GM12872 (cell line): ENCODE measurements around the gene OR5A1.

ENCODE experiments used
- CTCF ChIP-seq: IDR thresholded peaks from 3 replicates; pipeline ENCODE4 v1.5.1; 2011; ENCODE audit warnings: low read depth, mild to moderate bottlenecking, low read length, moderate library complexity; ENCODE audit not compliant: insufficient read depth

OR5A1 gene

DNA sequence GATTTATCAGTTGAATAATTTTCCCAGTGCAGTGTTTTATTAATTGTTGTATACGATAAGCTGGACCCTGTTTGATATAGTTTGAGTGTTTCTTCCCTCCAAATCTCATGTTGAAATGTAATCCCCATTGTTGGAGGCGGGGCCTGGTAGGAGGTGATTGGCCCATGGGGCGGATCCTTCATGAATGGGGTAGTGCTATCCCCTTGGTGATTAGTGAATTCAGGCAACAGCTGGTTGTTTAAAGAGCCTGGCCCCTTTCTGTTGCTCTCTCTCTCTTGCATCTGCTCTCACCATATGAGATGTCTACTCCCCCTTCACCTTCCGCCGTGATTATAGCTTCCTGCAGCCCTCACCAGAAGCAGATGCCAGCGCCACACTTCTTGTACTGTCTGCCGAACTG is 1.5 kb downstream of the OR5A1 start:
- no peak for TF ChIP-seq CTCF

DNA sequence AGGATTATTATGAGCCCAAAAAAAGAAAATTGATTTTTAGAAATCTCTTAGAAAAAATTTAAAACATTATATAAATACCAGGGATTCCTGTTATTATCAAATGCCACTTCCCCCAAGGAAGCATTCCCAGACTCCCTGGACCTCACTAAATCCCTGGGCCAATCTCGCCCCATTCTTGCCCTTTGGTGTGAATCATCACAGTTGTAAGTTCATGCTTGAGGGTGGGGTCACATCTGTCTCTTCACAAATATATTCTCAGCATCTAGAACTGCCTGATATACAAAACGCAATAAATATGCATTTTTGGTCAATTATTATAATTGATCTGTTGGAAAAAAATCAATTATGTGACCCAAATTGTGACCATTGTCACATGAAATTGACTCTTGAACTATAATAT is 12.2 kb downstream of the OR5A1 start:
- TF ChIP-seq CTCF: no peak

DNA sequence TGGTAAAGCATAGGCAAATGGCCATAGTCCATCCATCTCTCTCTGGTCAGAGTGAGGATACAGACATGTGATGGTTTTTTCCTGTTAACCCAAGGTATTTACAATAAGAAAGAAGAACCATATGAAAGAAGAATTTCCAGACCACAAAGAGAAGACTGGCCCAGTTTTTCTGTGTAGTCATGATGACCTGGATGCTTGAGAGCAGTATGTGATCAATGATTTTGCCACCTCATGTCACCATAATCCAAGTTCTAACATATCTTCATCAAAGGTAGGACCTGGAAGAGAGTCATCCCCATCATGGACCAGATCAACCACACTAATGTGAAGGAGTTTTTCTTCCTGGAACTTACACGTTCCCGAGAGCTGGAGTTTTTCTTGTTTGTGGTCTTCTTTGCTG is 20.4 kb downstream of the OR5A1 start, which contains the start of gene OR4D6:
OR4D6 (plus strand) TSS at position 301 of the 400 bp plus-strand sequence; CDS start at position 301, 0 bp downstream.
- no peak for TF ChIP-seq CTCF

- no peak for TF ChIP-seq CTCF
Observed at GRCh38 chr11:59459916-59460315, 23.6 kb downstream of the OR5A1 start.

- TF ChIP-seq CTCF: no peak
Observed at GRCh38 chr11:59463190-59463641, 26.9 kb downstream of the OR5A1 start.

DNA sequence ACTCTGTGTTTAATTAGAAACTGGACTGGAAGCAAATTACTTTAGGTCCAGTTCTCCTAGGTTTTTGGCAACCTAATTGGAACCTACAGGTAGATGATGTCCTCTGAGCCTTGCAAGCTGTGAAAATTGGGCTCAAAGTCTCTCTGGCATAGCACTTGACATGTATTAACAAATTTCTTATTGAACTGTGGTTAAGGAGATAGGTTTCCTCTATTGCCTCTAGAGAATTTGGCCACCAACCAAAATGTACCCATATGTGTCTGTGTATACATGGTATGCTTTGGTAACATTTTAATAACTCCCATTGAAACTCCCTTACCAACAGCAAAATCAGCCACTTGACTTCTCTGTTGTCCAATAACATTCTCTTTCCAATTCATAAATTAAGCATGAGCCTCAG is 36.7 kb downstream of the OR5A1 start, which contains the start of gene OR4D10:
OR4D10 (plus strand) TSS at position 301 of the 400 bp plus-strand sequence. CDS start 4,115 bp downstream, outside the sequence.
- no peak for TF ChIP-seq CTCF

DNA sequence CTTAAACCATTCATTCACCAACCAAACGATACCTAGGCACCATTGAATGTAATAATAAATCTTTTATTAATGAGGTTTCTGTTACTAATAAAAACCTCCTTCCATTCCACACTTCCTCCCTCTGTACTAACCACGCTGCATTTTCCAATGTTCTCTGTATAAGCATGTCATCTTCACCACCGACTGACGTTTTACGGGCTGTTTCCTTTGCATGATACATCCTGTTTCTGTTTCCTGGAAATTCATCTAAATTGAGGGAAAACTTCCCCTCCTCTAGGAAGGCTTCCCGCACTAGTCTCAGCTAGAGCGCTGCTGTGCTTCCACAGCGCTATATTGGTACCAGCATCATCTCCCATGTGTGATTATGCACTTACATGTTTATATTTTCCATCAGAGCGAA is 38.9 kb downstream of the OR5A1 start:
- no peak for TF ChIP-seq CTCF
